Activated CD4-positive, alpha-beta T cell treated with anti-CD3 and anti-CD28 coated beads, Interleukin-2, Interleukin-4, amounts not matched to agents 100 ng/mL and 50 ng/mL, durations not matched to agents 16 hours and 8 hours (primary cell): ENCODE results near the gene ARG1.
"Not testable (repeated sequence)": the region's sequence is repeated elsewhere in the genome, so short reads cannot be mapped to it uniquely, and the experiment has no call there.

ENCODE experiments used
- DNase-seq: peaks from one replicate; pipeline ENCODE4 v3.0.0-alpha.2; 2020; ENCODE audit warnings: low spot score

ARG1 gene

DNA sequence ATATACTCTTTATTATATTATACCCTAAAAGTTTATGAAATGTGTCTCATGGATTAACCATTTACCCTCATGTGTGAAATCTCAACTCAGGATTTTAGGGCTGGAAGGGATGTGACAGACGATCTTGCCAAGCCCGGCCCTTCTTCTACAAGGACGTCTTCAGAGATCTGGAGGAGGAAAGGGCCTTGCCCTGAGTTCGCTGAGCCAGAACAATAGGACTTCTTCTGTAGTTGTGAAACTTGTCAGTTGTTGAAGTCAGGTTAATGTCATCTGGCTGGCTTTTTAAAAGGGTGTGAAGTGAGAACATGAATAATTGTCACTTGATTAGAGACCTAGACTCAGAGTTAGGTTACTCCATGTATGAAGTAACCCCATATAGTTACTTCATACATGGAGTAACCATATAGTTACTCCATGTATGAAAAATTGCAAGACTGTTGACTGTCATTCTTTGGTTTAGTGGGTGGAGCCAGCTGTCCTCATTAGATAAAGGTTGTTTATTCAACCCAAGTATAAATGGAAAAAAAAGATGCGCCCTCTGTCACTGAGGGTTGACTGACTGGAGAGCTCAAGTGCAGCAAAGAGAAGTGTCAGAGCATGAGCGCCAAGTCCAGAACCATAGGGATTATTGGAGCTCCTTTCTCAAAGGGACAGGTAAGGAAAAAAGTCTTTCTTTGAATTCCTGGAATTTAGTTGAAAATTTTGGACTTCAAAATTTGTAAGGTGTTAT lies at the start of gene ARG1:
TSS of gene ARG1 (plus strand) at position 541 of the 730 bp plus-strand sequence. CDS start at position 598, 57 bp downstream.
- no peak for DNase-seq

DNA sequence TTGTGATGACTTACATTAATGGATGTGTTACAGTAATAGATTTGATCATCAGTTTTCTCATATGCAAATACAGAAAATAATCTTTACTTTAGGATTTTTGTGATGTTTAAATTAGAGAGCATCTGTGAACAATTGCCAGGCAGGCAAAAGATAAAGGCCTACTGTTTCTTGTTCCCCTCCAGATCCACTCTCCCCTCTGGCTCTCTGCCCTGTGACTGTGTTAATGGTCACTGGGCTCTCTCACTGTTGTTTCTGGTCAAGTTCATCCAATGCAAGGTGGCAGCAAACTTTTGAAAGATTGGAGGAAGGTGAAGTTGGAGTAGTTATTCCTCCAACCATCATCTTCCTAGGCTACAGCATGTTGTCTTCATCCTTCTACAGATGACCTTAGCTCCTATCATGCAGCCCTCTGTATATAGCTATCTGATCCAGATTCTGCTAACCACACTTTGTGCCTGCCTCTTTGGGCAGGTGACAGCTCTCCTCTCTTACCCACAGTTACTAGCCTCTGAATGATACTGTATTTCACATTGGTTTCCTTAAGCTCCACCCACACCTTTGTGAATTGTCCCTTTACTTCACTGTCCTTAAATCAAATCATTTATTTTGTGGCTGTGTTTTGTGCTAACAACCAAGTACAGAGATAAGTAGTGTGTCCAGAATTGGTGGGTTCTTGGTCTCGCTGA lies 48.9 kb upstream of the ARG1 start:
- DNase-seq: no peak

DNA sequence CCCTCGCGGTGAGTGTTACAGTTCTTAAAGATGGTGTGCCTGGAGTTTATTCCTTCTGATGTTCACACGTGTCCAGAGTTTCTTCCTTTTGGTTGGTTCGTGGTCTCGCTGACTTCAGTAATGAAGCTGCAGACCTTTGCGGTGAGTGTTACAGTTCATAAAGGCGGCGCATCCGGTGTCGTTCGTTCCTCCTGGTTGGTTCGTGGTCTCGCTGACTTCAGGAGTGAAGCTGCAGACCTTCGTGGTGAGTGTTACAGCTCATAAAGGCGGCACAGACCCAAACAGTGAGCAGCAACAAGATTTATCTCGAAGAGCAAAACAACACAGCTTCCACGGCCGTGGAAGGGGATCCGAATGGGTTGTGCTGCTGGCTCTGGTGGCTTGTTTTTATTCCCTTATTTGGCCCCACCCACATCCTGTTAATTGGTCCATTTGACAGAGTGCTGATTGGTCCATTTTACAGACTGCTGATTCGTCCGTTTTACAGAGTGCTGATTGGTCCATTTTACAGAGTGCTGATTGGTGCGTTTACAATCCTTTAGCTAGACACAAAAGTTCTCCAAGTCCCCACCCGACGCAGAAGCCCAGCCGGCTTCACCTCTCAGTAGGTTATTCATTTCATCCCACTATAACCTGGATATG lies 48.2 kb upstream of the ARG1 start:
- DNase-seq: no peak

DNA sequence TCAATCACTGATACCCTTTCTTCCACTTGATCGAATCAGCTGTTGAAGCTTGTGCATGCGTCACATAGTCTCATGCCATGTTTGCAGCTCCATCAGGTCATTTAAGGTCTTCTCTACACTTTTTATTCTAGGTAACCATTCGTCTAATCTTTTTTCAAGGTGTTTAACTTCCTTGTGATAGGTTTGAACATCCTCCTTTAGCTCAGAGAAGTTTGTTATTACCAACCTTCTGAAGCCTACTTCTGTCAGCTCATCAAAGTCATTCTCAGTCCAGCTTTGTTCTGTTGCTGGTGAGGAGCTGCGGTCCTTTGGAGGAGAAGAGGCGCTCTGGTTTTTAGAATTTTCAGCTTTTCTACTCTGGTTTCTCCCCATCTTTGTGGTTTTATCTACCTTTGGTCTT lies 42.1 kb upstream of the ARG1 start:
- DNase-seq: not testable (repeated sequence)

DNA sequence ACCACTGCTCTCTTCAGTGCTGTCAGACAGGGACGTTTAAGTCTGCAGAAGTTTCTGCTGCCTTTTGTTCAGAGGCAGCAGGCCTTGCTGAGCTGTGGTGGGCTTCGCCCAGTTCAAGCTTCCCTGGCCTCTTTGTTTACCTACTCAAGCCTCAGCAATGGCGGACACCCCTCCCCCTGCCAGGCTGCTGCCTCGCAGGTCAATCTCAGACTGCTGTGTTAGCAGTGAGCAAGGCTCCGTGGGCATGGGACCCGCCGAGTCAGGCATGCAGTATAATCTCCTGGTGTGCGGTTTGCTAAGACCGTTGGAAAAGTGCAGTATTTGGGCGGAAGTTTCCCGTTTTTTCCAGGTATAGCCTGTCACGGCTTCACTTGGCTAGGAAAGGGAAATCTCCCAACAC lies 41.3 kb upstream of the ARG1 start:
- DNase-seq: not testable (repeated sequence)

DNA sequence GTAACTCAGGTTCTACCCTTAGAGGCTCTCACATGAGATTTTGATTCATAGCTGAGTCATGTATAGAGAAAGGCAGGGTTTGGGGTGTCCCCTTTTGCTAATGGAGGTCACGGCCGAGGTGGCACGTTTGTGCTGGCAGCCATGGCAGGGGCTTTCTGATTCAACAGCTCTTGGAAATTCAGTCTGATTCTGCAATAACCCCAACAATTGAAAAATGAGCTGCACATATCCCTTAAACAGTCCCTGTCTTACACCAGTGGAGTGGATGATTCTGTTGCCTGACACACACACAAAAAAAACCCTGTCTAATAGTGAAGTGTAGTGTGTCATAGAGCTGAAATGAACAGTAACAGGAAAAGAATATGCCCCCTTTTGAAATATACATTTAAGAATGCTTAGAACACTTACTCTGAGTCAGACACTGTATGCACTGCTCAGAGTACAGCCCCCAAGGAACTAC lies 40.4 kb upstream of the ARG1 start:
- DNase-seq: peak; percentile 52

DNA sequence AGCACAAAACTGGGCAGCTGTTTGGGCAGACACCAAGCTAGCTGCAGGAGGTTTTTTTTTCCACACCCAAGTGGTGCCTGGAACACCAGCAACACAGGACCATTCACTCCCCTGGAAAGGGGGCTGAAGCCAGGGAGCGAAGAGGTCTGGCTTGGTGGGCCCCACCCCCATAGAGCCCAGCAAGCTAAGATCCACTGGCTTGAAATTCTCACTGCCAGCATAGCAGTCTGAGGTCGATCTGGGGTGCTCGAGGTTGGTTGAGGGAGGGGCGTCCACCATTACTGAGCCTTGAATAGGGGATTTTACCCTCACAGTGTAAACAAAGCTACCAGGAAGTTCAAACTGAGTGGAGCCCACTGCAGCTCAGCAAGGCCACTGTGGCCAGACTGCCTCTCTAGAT lies 34.4 kb upstream of the ARG1 start:
- not testable (repeated sequence) for DNase-seq

DNA sequence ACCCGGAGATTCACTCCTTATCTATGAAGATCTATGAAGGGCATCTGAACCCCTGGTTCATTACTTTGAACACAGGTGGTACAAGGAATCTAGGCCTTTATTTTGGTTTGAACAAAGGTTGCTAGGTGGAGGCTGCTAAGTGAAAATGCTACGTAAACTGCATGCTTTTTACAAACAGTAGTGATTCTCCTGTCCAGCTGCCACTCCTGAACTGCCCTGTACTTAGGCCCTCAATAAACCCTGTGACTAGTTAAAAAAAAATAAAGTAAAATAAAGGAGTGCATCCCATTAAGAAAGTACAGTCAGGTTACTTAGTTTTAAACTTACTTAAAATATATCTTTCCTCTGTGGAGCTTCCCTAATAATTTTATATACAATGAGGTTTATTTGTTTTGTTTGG lies 27.7 kb upstream of the ARG1 start:
- no peak for DNase-seq

DNA sequence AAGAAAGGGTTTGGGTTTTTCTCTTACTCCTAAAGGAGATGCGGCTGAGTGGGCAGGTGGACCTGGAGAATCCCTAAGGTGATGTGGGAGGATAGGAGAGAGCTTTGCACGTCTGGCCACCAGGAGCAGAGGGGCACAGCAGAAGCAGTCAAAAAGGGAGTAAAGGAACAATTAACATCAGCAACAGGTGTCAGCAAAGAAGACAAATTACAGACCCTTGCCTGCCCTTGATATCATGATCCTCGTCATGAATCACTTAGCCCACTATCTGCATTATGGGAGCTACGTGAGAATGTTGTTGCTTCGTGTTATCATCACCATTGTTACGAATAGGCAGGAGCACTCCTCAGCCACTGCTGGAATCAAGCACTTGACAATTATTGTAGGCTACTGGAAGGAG lies 25.5 kb upstream of the ARG1 start:
- DNase-seq: no peak

DNA sequence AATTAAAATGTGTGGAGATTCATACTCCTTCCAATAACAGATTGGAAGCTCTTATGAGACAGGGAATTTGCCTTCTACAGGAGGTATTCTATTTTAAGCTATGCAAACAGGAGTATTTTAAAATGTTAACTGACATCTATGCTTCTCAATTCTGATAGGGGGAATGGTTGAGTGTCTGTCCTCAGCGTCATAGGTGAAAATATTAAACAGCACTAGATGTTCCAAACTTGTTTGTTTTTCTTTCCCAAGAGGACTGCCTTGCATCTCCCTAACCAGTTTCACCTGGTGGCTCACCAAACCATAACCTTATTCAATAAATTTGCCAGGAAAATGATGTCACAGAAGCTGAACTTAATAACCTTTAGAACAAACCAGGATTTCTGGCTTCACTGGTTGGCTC lies 24.6 kb upstream of the ARG1 start:
- no peak for DNase-seq

DNA sequence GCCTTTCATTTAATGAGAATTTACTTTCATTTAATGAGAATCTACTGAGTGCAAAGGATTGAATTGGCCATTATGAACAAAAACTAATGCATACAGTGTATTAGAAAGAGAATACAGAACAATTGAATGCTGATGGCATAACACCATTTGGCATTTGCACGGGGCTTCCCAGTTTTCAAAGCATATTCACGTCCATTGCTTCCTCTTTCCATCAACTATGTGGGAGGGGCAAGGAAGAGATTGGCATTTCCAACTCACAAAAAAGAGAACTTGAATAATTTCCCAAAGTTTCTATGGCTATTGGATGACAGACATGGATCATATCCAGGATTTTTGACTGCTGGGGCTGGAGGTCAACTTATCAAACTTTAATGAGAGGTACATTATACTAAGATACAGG lies 23.2 kb upstream of the ARG1 start:
- DNase-seq: no peak

DNA sequence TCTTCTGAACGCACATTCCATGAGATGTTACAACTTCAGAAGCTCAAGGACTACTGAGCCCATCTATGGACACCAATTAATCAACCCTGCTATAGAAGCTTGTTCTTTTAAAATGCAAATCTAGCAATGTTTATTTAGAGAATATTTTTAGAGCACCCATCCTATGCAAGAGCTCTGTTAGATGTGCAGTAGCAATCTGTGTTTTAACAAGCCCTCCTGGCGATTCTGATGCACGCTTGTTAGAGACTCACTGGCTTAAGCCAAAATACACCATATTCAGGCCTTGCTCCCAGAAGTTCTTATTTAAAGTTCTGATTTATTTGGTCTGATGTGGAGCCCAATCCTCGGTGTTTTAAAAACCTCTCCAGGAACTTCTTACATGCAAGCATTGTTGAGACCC lies 21.1 kb upstream of the ARG1 start:
- no peak for DNase-seq

DNA sequence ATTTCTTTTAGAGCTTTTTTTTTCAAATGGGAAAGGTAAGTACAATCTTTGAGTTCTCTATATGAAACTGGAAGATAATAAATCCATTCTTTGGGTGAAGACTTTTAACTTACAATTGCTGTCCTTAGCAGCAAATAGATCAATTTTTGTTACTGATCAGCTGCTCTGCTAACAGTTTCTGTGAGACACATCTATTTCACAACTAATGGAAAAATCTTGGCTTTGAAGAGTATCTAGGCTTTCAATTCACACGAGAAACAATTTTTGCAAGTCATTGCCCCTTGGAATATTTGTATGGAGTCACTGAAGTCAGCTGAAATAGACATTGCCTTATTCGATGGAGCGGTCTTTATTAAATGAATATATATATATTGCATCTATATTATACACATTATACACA lies 20.5 kb upstream of the ARG1 start:
- DNase-seq: no peak

DNA sequence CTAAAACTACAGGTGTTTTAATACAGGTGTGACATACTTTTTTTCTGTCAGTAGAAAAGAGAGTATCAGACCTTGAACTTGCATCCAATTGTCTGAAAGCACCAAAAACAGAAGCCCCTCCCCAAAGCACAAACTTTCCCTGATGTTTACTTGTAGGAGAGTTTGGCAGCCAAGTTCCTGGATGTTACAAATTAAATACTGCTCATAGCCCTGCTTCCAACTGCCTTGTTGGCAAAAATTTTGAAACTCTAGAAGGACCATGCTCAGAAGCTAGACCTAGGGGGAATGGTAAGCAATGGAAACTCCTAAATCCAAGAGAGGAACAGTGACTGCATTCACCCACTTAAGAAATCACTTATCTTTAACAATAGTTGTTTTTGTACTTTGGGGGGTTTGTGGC lies 17.0 kb upstream of the ARG1 start:
- no peak for DNase-seq

DNA sequence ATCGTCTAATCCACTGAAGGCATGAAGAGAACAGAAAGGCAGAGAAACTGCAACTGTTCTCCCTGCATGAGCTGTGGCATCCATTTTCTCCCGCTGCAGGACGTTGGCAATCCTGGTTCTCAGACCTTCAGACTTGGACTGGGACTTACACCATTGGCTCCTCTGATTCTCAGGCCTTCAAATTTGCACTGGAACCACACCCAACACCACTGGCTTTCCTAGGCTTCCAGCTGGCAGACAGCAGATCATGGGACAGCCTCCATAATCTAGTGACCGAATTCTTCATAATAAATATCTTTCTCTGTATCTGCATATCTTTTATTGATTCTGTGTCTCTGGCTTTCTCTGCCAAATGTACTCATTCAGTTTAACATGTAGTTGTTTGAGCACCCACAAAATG lies 14.1 kb upstream of the ARG1 start:
- DNase-seq: no peak

DNA sequence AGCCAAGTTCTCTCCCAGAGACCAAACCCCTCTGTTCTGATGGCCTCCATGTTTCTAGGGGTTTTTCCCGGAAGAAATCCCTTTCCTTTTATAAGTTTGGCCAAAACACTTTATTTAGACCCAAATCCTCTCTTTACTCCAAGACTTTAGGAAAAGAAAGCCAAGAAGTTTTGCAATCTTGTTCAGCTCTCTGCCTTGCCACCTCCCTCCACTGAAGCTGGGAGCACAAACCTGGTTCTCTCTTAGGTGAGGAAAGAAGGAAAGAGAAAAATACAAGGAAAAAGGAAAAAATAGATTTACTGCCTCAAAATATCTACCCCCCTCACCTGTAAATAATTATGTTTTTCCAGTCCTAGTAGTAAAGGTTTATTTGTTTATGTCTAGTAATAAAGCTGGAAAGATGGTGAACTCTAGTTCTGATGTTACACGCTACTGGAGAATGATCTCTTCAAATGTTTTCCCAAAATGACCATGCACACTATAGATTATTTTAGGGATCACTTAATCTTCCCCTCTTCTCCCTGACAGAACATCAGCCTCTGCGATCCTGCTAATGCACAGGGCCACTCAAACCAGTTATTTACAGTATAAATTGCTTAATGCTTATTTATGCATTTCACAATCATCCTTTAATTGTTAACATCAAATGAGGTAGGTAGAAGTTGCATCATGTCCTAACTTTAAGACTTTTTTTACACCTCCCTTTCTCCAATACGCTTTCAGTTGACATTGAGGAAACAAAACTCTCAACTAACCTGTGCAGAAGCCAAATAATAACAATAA lies 10.9 kb upstream of the ARG1 start:
- DNase-seq: no peak

DNA sequence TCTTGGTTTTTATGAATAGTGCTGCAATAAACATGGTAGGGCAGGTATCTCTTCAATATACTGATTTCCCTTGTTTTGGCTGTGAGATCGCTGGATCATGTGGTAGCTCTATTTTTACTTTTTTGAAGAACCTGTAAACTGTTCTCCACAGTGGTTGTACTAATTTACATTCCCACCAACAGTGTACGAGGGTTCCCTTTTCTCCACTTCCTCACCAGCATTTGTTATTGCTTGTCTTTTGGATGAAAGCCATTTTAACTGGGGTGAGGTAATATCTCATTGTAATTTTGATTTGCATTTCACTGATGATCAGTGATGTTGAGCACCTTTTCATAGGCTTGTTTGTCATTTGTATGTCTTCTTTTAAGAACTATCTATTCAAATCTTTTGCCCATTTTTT lies 8.0 kb upstream of the ARG1 start:
- DNase-seq: no peak

DNA sequence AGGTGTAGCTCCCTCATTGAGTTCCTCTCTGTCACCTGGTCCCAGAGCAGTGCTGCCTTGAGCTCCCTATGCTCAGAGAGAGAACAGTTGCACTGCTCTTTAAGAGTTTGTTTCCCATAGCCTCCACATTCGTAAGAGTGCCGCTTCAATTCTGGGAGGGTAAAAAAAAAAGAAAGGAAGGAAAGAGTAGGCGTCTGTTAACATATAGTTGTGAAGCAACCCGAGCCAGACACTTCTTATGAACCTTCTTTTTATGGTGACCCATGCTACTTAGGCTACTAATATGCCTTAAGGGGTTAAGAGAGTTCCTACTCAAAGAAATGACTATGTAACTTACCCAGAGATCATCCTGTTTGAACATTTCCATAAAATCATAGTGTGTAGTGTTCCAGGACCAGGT lies 4.3 kb upstream of the ARG1 start:
- DNase-seq: no peak

DNA sequence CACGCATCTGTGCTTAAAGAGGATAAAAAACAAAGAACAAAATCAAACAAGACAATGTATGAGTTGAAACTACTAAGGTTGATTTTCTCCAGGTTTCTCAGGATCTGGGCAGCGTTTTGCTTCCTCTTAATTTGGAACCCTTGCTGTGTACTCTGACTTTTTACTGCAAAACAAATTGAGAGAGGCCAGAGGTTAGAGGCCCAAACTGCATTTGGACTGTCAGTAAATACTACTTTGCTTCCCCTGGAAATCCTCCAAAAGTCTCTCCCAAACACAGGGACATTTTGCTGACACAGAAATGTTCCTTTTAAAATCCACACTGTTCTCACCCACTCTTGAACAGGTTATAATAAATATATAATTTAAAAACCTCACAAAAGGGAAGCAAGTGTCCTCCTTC lies 1.1 kb downstream of the ARG1 start:
- no peak for DNase-seq

DNA sequence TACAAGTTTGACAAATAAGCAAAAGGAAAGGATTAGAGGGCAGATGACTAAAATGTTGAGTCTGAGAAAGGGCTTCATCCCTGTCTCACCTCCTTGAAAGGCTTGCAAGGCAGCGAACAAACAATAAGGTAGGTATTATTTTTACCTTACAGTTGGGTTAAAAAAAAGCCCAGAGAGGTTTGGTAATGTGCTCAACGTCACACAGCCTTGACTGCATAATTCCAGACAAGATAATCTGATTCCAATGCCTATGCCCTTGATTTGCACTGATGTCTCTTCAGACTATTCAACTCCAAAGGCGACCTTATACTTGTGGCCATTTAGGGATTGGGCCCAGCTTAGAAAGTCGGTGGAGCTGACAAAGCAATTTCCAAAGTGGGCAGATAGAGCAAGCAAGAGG lies 1.7 kb downstream of the ARG1 start:
- DNase-seq: no peak

DNA sequence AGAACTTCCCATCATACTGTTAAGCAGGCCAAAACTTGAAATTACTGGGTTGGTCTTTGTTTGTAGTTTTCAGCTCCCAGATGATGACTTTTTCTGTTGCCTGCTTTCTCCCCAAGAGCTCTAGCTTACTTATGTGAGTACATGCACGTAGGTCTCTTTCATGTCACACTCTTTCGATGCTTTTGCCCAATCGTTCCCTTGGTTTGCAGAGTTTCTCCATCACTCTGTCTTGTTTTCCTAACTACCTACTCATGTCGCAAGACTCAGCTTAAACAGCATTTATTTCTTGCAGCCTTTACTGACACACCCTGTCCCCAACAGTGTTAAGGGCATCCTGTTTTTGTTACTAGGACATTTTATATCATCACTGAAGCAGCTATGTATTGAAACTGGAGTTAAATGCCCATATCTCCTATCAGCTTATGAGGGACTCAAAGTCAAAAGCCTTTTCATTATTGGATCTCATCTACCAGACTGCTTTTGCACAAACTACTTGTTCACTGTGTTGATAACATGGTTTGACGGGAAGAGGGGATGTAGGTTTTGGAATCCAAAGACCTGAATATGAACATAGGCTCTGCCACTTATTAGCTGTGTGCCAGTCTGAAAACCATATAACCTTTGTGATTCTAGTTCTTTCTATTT lies 2.9 kb downstream of the ARG1 start:
- no peak for DNase-seq

DNA sequence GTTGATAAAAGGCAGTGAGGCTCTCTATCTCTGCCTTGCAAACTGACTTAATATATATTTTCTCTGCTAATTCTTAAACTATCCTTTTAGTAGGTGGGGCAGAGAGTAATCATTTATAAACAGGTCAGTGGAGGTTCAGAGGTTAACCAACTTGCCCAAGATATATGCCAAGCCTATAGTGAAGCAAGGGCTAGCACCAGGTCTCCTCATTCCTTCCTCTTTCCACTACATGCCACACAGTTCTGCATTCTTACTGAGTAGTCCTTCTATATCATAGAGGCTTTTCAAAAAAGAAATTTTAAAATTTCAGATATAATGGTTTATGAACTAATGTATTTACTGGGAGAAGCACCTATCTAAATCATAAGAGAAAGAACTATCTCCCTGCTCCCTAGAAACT lies 8.5 kb downstream of the ARG1 start:
- DNase-seq: no peak
